ENCODE measurements around the gene IL3RA.

DNA sequence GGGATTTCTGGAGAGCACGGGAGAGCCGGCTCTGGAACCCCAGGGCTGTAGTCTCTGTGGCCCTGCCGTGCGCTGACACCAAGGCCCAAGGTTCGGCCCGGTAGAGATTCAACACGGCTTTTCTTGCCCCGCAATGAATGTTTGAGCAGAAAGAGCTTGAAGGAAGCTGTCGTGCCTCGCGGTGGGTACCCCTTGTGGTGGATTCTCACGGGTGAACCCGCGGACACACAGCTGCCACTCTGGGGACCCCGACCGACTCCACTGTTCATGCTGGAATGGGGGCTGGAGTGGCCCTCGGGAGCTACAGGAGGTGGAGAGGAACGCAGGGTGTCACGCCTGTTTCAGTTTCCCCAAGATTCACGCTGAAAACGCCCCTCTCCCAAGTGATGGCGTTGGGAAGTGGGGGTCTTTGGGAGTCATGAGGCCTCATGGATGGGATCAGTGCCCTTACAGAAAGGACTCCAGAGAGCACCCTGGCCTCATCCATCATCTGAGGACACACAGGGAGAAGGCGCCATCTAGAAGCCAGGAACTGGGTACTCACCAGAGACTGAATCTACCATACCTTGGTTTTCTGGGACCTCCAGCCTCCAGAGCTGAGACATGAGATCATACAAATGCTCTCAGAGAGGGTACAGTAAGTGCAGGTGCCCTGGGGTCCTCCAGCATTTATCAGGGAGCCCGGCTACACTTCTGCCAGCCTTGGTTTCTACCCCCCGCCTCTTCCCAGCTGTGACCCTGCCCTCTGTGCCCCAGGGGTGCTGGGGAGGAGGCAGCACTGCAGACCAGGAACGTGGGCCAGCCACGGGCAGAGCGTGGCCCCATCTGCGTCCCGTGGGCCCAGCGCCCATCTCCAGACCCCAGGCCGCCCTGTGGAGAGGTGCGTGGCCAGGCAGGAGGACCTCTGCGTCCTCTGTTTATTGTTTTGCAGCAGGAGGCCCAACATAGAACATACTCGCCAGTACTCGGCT, 49.0 kb downstream of the IL3RA start:
- TF ChIP-seq, protein P1, sequence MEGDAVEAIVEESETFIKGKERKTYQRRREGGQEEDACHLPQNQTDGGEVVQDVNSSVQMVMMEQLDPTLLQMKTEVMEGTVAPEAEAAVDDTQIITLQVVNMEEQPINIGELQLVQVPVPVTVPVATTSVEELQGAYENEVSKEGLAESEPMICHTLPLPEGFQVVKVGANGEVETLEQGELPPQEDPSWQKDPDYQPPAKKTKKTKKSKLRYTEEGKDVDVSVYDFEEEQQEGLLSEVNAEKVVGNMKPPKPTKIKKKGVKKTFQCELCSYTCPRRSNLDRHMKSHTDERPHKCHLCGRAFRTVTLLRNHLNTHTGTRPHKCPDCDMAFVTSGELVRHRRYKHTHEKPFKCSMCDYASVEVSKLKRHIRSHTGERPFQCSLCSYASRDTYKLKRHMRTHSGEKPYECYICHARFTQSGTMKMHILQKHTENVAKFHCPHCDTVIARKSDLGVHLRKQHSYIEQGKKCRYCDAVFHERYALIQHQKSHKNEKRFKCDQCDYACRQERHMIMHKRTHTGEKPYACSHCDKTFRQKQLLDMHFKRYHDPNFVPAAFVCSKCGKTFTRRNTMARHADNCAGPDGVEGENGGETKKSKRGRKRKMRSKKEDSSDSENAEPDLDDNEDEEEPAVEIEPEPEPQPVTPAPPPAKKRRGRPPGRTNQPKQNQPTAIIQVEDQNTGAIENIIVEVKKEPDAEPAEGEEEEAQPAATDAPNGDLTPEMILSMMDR (IDR thresholded peaks at IDR 0.05): no peak
- TF ChIP-seq, protein P2, sequence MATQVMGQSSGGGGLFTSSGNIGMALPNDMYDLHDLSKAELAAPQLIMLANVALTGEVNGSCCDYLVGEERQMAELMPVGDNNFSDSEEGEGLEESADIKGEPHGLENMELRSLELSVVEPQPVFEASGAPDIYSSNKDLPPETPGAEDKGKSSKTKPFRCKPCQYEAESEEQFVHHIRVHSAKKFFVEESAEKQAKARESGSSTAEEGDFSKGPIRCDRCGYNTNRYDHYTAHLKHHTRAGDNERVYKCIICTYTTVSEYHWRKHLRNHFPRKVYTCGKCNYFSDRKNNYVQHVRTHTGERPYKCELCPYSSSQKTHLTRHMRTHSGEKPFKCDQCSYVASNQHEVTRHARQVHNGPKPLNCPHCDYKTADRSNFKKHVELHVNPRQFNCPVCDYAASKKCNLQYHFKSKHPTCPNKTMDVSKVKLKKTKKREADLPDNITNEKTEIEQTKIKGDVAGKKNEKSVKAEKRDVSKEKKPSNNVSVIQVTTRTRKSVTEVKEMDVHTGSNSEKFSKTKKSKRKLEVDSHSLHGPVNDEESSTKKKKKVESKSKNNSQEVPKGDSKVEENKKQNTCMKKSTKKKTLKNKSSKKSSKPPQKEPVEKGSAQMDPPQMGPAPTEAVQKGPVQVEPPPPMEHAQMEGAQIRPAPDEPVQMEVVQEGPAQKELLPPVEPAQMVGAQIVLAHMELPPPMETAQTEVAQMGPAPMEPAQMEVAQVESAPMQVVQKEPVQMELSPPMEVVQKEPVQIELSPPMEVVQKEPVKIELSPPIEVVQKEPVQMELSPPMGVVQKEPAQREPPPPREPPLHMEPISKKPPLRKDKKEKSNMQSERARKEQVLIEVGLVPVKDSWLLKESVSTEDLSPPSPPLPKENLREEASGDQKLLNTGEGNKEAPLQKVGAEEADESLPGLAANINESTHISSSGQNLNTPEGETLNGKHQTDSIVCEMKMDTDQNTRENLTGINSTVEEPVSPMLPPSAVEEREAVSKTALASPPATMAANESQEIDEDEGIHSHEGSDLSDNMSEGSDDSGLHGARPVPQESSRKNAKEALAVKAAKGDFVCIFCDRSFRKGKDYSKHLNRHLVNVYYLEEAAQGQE (IDR thresholded peaks at IDR 0.05; ENCODE audit: low read depth, low read length): no peak
- no peak for TF ChIP-seq FOXJ3 (CRISPR knock-in tag; IDR thresholded peaks at IDR 0.05)
- TF ChIP-seq NFIC (IDR thresholded peaks at IDR 0.05; ENCODE audit: borderline replicate concordance): no peak
- no peak for TF ChIP-seq EP300 (IDR thresholded peaks at IDR 0.05; ENCODE audit: borderline replicate concordance in 1 of 2, low read depth in 1 of 2, low read length in 1 of 2)
- no peak for TF ChIP-seq TAF1 (IDR thresholded peaks at IDR 0.05; ENCODE audit: borderline replicate concordance, low read depth, low read length)

Measured in SK-N-SH (cell line).